Gastroesophageal sphincter (tissue), 3 donors: ENCODE measurements around the gene ZNF664.

ENCODE experiments used
- POLR2A ChIP-seq, 2 donors: fragments of 450-650 bp; IDR thresholded peaks; one replicate each; pipeline ENCODE4 v1.6.1; 2017; ENCODE audit warnings: antibody characterized with exemption in 2 of 2, mild to moderate bottlenecking in 2 of 2, moderate library complexity in 1 of 2
- POLR2AphosphoS5 ChIP-seq: sonication (generic); formaldehyde crosslinking; IDR thresholded peaks from one replicate; pipeline ENCODE4 v1.6.1; 2017; ENCODE audit warnings: antibody characterized with exemption
- TF ChIP-seq, protein P1 (sequence below), 4 experiments: fragments of 200-600 bp in 2 of 4; fragments of 450-650 bp in 2 of 4; sonication (generic) in 1 of 4; IDR thresholded peaks; one replicate each; pipeline ENCODE4 v1.5.1; 2017 to 2019; ENCODE audit warnings: antibody characterized with exemption in 4 of 4, mild to moderate bottlenecking in 2 of 4, moderate library complexity in 2 of 4

DNA sequence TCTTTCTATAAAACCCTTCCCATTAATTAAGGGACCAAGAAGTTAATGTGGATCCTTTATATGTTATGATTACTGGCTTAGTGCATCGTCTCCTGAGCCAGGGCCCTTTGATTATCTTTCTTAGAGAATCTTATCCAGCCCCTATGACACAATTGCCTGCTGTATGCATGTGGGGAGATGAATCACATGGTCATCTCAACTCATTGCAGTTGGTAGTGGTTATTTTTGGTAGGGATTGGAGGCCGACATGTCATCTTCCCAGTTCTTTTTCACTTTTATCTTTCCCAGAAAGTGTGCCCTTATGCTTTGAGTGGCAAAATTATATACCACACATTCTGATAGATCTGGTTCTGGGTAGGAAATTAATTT is 26.0 kb downstream of the ZNF664 start:
- TF ChIP-seq, protein P1, sequence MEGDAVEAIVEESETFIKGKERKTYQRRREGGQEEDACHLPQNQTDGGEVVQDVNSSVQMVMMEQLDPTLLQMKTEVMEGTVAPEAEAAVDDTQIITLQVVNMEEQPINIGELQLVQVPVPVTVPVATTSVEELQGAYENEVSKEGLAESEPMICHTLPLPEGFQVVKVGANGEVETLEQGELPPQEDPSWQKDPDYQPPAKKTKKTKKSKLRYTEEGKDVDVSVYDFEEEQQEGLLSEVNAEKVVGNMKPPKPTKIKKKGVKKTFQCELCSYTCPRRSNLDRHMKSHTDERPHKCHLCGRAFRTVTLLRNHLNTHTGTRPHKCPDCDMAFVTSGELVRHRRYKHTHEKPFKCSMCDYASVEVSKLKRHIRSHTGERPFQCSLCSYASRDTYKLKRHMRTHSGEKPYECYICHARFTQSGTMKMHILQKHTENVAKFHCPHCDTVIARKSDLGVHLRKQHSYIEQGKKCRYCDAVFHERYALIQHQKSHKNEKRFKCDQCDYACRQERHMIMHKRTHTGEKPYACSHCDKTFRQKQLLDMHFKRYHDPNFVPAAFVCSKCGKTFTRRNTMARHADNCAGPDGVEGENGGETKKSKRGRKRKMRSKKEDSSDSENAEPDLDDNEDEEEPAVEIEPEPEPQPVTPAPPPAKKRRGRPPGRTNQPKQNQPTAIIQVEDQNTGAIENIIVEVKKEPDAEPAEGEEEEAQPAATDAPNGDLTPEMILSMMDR (IDR thresholded peaks at IDR 0.05) = no peak
- TF ChIP-seq POLR2AphosphoS5 = no peak
- TF ChIP-seq POLR2A (IDR thresholded peaks at IDR 0.05) = no peak
